Stimulated activated CD8-positive, alpha-beta memory T cell treated with anti-CD3 and anti-CD28 coated beads, Interleukin-15, amount 100 ng/mL, for 4 hours (primary cell): ENCODE measurements around the gene NCBP2L.

Experiments
- DNase-seq, 2 donors: peaks; one replicate each; pipeline ENCODE4 v3.0.0-alpha.2; 2020; ENCODE audit warnings: low read depth in 2 of 2

NCBP2L gene

GRCh38 chrX:107752714-107753113, 24.8 kb upstream of the NCBP2L start:
- DNase-seq = no peak

DNA sequence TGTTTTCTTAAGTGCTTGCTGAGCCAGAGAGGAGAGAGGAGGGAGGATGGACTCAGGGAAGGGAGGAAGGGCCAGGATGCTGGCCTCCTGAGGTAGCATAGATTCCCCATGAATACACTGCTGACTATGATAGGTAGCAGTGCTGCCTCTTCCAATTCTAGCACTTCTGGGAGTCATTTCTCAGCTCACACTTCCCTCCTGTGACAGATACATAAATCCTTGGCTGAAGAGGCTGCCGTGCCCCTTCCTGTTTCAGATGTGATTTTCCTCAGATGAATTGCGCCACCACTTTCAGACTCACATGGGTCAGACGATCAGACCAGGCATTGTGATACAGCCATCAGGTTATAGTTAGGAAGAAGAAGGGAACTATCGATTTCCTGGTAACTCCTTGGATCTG, 24.3 kb upstream of the NCBP2L start:
- no peak for DNase-seq

GRCh38 chrX:107755721-107756120, 21.8 kb upstream of the NCBP2L start:
- no peak for DNase-seq

GRCh38 chrX:107758231-107758766, 19.2 kb upstream of the NCBP2L start:
- no peak for DNase-seq

GRCh38 chrX:107760304-107761077, 17.0 kb upstream of the NCBP2L start:
- no peak for DNase-seq

DNA sequence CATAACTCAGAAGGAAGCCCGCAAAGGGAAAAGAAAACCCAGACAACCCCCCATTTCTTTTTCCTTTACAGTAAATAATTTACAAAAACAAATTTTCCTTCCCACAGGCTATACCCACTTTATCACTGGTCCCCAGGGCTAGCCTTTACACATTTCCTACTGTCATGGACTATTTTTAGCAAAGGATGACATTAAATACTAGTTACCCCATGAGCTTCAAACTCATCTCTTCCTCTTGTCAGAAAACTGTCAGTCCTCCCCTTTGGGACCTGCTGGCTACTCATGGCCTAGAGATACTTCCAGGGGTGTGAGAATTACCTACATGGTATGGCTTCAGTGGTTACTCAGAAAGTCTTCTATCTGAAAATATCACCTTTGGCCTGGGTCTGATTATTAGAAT, 13.9 kb upstream of the NCBP2L start:
- DNase-seq = no peak

- DNase-seq = no peak
These were observed 12.5 kb upstream of the NCBP2L start for GRCh38 chrX:107764845-107765608.

- DNase-seq = no peak
These were observed 10.9 kb upstream of the NCBP2L start for GRCh38 chrX:107766470-107767150.

GRCh38 chrX:107768051-107768450, 9.5 kb upstream of the NCBP2L start:
- DNase-seq = no peak

DNA sequence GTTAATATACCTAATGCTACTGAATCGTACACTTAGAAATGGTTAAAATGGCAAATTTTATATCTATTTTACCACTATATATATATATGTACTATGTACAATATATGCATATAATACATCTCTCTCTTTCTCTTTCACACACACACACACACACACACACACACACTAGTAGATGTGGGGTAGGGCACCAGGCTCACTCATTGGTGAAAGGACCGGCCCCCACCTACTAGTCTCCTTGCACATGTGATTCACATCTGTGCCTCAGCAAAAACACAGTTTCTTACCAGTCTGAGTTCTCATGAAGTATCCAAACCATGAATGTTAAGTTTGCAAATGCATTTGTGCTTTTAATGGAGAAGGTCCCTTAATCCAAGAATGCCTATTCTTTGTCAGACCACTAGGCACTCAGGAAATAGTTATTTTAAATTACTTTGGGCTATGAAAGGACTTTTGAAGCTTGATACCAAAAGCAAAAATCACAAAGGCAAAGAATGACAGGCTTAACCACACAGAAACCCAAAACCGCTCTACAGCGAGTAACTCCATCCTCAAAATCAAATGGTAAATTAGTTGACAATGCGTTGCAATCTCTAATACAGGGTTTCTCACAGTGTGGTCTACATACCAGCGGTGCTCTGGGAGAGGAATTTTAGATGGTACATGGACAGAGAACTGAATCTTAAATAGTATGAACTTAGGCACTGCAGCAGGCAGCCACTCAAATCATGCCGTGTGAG, 7.8 kb upstream of the NCBP2L start:
- DNase-seq = no peak

DNA sequence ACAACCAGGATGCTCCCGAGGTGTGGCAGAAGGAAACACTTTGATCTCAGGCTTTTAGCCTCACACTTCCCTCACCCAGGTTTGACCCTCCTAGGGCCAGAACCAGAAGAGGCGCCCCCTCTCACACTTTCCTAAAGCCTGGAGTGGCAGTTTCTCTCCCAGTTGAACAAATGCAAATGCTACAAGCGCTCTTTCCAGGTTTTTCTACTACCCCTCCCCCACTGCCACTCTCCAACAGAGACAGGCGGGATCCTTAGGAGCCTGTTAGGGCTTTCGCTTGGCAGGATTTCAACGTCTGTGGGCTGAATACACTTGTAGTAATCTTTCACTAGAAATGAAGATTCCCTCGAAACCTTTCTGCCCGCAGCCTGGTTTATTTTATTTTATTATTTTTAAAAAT, 4.3 kb upstream of the NCBP2L start:
- no peak for DNase-seq

GRCh38 chrX:107773906-107774435, 3.6 kb upstream of the NCBP2L start:
- no peak for DNase-seq

- no peak for DNase-seq
These were observed 2.4 kb upstream of the NCBP2L start for GRCh38 chrX:107775000-107775733.

DNA sequence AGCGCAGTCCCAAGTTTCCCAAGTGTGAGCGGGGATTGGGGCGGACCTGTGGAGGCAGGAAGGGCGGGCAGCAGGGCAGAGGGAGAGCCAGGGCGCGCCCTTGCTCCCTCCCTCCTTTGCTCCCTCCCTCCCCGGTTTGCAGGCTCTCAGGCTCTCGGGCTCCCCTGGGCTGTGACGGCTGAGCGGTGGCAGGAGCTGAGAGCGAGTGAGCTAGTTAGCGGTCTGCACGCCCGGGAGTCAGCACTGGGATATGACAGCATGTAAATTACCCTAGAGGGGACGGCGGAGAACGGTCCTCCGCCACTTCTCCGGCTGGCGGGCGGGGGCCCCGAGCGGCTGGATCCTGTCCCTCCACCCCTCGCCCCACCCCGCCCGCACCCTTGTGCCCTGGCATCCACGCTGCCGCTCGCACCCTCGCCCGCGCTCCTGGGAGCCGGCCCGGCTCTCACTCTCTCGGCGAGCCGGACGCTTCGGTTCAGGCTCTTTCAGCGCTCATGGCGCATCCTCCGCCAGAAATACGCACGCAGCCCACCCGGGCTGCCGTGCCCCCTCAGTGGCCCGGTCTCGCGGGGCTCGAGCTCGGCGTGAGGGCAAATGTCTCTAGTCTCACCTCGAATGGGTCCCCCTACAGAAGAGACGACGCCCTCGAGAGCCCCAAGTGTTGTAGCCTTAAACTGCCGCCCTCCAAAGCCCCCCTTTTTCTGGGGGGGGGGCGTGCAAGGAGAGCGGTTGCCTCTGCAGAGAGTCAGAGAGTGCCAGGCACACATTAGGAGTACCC, 1.6 kb upstream of the NCBP2L start, which contains the start of gene TSC22D3:
Gene TSC22D3 (minus strand): TSS at position 54 of the 778 bp plus-strand sequence. CDS start 368 bp downstream, outside the sequence.
- peak in 1 of 2 donors; percentile 5 for DNase-seq

DNA sequence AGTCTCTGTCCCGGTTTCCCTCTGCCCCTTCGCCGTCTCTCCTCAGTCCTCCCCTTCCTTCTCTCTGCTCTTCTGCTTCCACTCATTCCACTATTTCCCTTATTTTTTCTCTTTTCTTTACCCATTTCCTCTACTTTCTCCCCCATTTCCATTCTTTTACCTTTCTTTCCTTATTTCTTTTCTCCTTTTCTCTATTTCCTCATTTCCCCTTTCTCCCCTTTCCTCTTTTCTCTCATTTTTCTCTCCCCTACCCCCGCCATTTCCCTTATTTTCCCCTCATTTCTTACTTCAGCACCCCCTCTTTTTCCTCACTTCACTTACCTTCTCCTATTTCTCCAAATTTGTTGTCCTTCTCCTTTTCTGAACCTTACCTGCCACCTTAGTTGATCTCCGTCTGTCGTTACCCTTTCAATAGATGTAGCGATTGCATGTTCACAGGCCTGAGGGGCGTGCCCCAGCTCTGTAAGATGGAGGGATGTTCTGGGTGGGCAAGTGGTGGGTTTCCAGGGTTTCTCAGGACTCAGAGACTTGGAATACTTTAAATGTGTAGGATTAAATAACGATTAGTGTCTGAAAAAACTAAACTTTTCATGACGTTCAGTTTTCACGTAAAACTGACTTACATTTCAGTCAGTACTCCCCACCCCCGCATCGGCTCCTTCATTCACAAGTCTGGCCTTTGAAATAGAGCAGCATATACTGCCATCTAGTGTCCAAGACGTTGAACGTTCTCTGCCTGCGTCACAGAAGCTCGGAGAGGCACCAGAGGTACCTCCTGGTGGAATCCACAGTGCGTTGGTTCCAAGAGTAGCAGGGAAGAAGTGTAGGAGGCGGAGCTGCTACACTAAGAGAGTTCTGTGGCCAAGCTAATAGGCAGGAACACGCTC, 641 bp upstream of the NCBP2L start:
- peak; percentile 42 to 64 for DNase-seq

DNA sequence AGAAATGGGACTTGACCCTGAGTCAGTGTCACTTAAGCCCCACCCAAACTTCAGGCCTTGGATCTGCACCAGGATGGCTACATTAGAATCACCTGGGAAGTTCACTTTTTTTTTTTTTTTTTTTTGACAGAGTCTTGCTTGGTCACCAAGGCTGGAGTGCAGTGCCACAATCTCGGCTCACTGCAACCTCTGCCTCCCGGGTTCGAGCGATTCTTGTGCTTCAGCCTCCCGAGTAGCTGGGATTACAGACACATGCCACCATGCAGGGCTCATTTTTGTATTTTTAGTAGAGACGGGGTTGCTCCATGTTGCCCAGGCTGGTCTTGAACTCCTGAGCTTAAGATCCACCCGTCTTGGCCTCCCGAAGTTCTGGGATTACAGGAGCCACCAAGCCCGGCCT, 3.0 kb downstream of the NCBP2L start:
- no peak for DNase-seq

DNA sequence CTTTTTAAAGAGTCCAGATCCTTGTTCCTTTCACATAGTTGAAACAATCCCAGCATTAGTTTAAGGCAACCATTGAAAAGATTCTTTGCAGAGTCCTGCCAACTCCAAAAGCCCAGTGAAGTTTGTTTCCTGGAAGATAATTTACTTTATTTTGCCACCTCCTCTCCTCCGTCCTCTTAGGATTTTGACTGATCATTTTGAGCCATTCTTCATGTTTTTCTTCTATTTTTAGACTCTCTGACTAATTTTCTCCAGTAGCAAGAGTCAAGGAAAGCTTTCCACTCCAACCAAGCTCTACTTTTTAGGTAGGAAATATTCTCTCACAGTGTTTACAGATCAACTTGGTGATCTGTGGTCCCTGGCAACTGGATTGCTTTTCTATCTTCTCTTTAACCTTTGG, 10.3 kb downstream of the NCBP2L start:
- DNase-seq = no peak

DNA sequence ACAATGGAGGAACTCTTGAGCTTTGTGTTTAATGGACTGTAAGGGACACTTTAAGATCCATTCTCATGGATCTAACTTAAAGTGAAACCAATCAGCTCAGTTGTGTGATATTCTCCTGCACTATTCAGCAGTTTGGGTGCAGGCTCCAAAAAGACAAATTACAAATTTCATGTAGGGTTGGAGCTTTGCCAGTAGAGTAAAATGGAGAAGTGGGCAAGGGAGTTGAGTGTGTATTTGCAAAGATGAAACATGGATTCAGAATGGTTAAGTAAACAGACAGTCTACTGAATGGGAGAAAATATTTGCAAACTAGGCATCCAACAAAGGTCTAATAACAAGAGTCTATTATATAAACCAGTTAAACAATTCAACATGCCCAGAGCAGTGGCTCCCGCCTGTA, 26.9 kb downstream of the NCBP2L start:
- DNase-seq = no peak

DNA sequence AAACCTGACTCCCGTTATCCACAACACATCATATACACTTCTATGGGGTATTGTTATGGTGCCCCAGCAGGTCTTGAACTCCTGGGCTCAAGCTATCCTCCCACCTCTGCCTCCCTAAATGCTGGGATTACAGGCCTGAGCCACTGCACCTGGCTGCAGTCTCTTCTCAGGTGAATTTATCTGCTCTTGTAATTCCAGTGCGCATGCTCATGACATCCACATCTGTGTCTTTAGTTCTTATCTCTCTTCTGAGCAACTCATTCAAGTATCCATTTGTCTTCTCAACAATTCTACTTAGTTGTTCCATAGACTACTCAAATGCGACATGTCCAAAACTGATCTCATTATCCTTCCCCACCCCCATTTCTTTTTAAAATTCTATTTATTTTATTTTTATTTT, 27.6 kb downstream of the NCBP2L start:
- no peak for DNase-seq
